ENCODE measurements around the gene RRP1B.

GRCh38 chr21:43626390-43626789 lies 33.0 kb upstream of the RRP1B start:
- TF ChIP-seq CTCF (conservative IDR thresholded peaks at IDR 0.05; ENCODE audit: low read depth in 2 of 2), result no peak
- TF ChIP-seq EZH2 (IDR thresholded peaks at IDR 0.05; ENCODE audit: low read depth, unreplicated experiment), result no peak
- no peak for TF ChIP-seq EZH2phosphoT487 (IDR thresholded peaks at IDR 0.05; ENCODE audit: unreplicated experiment)
- no peak for TF ChIP-seq POLR2AphosphoS5 (IDR thresholded peaks at IDR 0.05; ENCODE audit: low read depth)
- TF ChIP-seq ZNF331 (CRISPR knock-in tag; IDR thresholded peaks at IDR 0.05; ENCODE audit: low read depth), result no peak
- no peak for TF ChIP-seq NANOG (IDR thresholded peaks at IDR 0.05; ENCODE audit: borderline replicate concordance)
- no peak for TF ChIP-seq ZNF114 (CRISPR knock-in tag; IDR thresholded peaks at IDR 0.05)
- TF ChIP-seq CREB1 (CRISPR knock-in tag; IDR thresholded peaks at IDR 0.05; ENCODE audit: low read depth), result no peak
- TF ChIP-seq, protein P1, sequence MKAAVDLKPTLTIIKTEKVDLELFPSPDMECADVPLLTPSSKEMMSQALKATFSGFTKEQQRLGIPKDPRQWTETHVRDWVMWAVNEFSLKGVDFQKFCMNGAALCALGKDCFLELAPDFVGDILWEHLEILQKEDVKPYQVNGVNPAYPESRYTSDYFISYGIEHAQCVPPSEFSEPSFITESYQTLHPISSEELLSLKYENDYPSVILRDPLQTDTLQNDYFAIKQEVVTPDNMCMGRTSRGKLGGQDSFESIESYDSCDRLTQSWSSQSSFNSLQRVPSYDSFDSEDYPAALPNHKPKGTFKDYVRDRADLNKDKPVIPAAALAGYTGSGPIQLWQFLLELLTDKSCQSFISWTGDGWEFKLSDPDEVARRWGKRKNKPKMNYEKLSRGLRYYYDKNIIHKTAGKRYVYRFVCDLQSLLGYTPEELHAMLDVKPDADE (IDR thresholded peaks at IDR 0.05), result no peak
- TF ChIP-seq JUNB (IDR thresholded peaks at IDR 0.05; ENCODE audit: unreplicated experiment), result no peak
- no peak for TF ChIP-seq REST (IDR thresholded peaks at IDR 0.05; ENCODE audit: unreplicated experiment)
- TF ChIP-seq STAT1 (IDR thresholded peaks at IDR 0.05; ENCODE audit: unreplicated experiment), result no peak
- TF ChIP-seq, protein P2, sequence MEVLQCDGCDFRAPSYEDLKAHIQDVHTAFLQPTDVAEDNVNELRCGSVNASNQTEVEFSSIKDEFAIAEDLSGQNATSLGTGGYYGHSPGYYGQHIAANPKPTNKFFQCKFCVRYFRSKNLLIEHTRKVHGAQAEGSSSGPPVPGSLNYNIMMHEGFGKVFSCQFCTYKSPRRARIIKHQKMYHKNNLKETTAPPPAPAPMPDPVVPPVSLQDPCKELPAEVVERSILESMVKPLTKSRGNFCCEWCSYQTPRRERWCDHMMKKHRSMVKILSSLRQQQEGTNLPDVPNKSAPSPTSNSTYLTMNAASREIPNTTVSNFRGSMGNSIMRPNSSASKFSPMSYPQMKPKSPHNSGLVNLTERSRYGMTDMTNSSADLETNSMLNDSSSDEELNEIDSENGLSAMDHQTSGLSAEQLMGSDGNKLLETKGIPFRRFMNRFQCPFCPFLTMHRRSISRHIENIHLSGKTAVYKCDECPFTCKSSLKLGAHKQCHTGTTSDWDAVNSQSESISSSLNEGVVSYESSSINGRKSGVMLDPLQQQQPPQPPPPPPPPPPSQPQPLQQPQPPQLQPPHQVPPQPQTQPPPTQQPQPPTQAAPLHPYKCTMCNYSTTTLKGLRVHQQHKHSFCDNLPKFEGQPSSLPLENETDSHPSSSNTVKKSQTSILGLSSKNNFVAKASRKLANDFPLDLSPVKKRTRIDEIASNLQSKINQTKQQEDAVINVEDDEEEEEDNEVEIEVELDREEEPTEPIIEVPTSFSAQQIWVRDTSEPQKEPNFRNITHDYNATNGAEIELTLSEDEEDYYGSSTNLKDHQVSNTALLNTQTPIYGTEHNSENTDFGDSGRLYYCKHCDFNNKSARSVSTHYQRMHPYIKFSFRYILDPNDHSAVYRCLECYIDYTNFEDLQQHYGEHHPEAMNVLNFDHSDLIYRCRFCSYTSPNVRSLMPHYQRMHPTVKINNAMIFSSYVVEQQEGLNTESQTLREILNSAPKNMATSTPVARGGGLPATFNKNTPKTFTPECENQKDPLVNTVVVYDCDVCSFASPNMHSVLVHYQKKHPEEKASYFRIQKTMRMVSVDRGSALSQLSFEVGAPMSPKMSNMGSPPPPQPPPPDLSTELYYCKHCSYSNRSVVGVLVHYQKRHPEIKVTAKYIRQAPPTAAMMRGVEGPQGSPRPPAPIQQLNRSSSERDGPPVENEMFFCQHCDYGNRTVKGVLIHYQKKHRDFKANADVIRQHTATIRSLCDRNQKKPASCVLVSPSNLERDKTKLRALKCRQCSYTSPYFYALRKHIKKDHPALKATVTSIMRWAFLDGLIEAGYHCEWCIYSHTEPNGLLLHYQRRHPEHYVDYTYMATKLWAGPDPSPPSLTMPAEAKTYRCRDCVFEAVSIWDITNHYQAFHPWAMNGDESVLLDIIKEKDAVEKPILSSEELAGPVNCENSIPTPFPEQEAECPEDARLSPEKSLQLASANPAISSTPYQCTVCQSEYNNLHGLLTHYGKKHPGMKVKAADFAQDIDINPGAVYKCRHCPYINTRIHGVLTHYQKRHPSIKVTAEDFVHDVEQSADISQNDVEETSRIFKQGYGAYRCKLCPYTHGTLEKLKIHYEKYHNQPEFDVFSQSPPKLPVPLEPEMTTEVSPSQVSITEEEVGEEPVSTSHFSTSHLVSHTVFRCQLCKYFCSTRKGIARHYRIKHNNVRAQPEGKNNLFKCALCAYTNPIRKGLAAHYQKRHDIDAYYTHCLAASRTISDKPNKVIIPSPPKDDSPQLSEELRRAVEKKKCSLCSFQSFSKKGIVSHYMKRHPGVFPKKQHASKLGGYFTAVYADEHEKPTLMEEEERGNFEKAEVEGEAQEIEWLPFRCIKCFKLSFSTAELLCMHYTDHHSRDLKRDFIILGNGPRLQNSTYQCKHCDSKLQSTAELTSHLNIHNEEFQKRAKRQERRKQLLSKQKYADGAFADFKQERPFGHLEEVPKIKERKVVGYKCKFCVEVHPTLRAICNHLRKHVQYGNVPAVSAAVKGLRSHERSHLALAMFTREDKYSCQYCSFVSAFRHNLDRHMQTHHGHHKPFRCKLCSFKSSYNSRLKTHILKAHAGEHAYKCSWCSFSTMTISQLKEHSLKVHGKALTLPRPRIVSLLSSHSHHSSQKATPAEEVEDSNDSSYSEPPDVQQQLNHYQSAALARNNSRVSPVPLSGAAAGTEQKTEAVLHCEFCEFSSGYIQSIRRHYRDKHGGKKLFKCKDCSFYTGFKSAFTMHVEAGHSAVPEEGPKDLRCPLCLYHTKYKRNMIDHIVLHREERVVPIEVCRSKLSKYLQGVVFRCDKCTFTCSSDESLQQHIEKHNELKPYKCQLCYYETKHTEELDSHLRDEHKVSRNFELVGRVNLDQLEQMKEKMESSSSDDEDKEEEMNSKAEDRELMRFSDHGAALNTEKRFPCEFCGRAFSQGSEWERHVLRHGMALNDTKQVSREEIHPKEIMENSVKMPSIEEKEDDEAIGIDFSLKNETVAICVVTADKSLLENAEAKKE (CRISPR knock-in tag; IDR thresholded peaks at IDR 0.05), result no peak

Measured in GM23338 (cell line).